Fibroblast of lung (primary cell): ENCODE results near the gene DPYD. TPM values are rescaled to one million over a fixed set of nuclear protein-coding genes. Genes with fewer than 3 reads are reported as not detected.

Source experiments
- DNase-seq, 2 donors: peaks; one replicate each; pipeline versions ENCODE4 v3.0.0 to v3.0.0-alpha.2; 2010; ENCODE audit warnings: low read depth in 2 of 2
- H2AFZ ChIP-seq: 2 replicates; pipeline ENCODE4 v1.5.1; 2012; ENCODE audit warnings: low read length, control low read depth, inconsistent platforms
- H3K27ac ChIP-seq: 2 replicates; pipeline ENCODE4 v1.5.1; 2011; ENCODE audit warnings: low read length, control low read depth; ENCODE audit not compliant: insufficient read depth
- H3K27me3 ChIP-seq: 2 replicates; pipeline ENCODE4 v1.5.1; 2011; ENCODE audit warnings: mild to moderate bottlenecking, low read length; ENCODE audit not compliant: control insufficient read depth, insufficient read depth
- H3K36me3 ChIP-seq: 2 replicates; pipeline ENCODE4 v1.5.1; 2011; ENCODE audit warnings: low read length; ENCODE audit not compliant: control insufficient read depth, insufficient read depth
- H3K4me1 ChIP-seq: 2 replicates; pipeline ENCODE4 v1.5.1; 2011; ENCODE audit warnings: low read length; ENCODE audit not compliant: control insufficient read depth, insufficient read depth; ENCODE audit errors: extremely low read depth
- H3K4me2 ChIP-seq: 2 replicates; pipeline ENCODE4 v1.5.1; 2011; ENCODE audit warnings: low read length, control low read depth; ENCODE audit not compliant: insufficient read depth; ENCODE audit errors: extremely low read depth
- H3K4me3 ChIP-seq, 4 experiments: fragments of 200-600 bp in 1 of 4; sonication (generic) in 1 of 4; replicated peaks in 1 of 4; 2 replicates each; pipeline ENCODE4 v1.5.1; 2011 to 2016; ENCODE audit warnings: low read length in 4 of 4, low read depth in 3 of 4, mild to moderate bottlenecking in 3 of 4, control low read depth in 2 of 4, inconsistent platforms in 1 of 4, mixed read lengths in 1 of 4; ENCODE audit not compliant: insufficient read depth in 1 of 4; ENCODE audit errors: control extremely low read depth in 1 of 4
- H3K79me2 ChIP-seq: 2 replicates; pipeline ENCODE4 v1.5.1; 2012; ENCODE audit warnings: mild to moderate bottlenecking, low read length, inconsistent platforms; ENCODE audit not compliant: control insufficient read depth, insufficient read depth
- H3K9ac ChIP-seq: 2 replicates; pipeline ENCODE4 v1.5.1; 2011; ENCODE audit warnings: mild to moderate bottlenecking, low read length, control low read depth; ENCODE audit not compliant: insufficient read depth
- H3K9me3 ChIP-seq: 2 replicates; pipeline ENCODE4 v1.5.1; 2012; ENCODE audit warnings: low read depth, low read length; ENCODE audit not compliant: control insufficient read depth, insufficient read depth
- H4K20me1 ChIP-seq: 2 replicates; pipeline ENCODE4 v1.5.1; 2011; ENCODE audit warnings: low read length; ENCODE audit not compliant: control insufficient read depth, insufficient read depth; ENCODE audit errors: extremely low read depth
- EZH2 ChIP-seq: IDR thresholded peaks from 2 replicates; pipeline ENCODE4 v1.5.1; 2012; ENCODE audit warnings: low read length, control low read depth, mild to moderate bottlenecking; ENCODE audit errors: missing control alignments
- polyA plus RNA-seq, 2 donors: library from polyadenylated mRNA; depleted of rRNA in 1 of 2; stranded (reverse) in 1 of 2; unstranded in 1 of 2; fragments of >200 nt; gene quantifications; 2 replicates each; pipeline ENCODE4 v1.2.1, GENCODE V29; 2011 to 2012; ENCODE audit warnings: missing spikeins in 1 of 2
- total RNA-seq: library from RNA; depleted of rRNA; stranded (reverse); fragments of >200 nt; gene quantifications from 2 replicates; pipeline ENCODE4 v1.2.1, GENCODE V29; 2014
- TF ChIP-seq, protein P1 (sequence below), 2 donors: IDR thresholded peaks in 1 of 2; conservative IDR thresholded peaks in 1 of 2; 1 replicate in 1 of 2; 2 replicates in 1 of 2; pipeline ENCODE4 v1.5.1; 2011 to 2012; ENCODE audit warnings: low read length in 2 of 2, control low read depth in 1 of 2, inconsistent platforms in 1 of 2, low read depth in 1 of 2, mild to moderate bottlenecking in 1 of 2

The DPYD gene
- total and polyA plus RNA-seq, 2 donors (not counting 1 experiment from before 2014, with no cell fraction given), result 32.0 to 63.1 TPM

DNA sequence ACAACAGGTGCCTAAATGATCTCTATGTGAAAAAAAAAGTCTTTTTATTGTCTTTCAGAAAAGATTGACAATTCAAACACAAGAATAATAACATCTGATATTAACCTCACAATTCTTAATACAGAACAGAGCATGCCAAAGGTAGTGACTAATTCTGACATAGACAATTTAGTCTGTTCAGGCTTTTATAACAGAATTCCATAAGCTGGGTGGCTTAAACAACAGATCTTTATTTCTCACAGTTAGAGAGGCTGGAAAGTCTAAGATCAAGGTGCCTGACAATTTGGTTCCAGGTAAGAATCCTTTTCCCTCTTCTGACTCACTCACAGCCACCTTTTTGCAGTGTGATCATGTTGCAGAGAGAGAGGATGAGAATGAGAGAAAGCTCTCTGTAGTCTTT is 27.0 kb downstream of the DPYD start:
- Histone ChIP-seq H3K4me3 (no peak overlapping the region), H3K4me1 (no peaks in the 10 kb centered on the region), H3K9ac (no peak overlapping the region), H3K79me2 (peaks cover 5% of the 10 kb centered on the region), H4K20me1 (peaks cover 2% of the 10 kb centered on the region), H2AFZ (no peak overlapping the region), H3K9me3 (no peaks in the 10 kb centered on the region), H3K36me3 (no peaks in the 10 kb centered on the region), H3K27ac (no peak overlapping the region), H3K4me2 (no peak overlapping the region), H3K27me3 (no peaks in the 10 kb centered on the region)
- DNase-seq, result peak in 1 of 2 donors; percentile 50
- TF ChIP-seq EZH2, result no peak
- TF ChIP-seq, protein P1, sequence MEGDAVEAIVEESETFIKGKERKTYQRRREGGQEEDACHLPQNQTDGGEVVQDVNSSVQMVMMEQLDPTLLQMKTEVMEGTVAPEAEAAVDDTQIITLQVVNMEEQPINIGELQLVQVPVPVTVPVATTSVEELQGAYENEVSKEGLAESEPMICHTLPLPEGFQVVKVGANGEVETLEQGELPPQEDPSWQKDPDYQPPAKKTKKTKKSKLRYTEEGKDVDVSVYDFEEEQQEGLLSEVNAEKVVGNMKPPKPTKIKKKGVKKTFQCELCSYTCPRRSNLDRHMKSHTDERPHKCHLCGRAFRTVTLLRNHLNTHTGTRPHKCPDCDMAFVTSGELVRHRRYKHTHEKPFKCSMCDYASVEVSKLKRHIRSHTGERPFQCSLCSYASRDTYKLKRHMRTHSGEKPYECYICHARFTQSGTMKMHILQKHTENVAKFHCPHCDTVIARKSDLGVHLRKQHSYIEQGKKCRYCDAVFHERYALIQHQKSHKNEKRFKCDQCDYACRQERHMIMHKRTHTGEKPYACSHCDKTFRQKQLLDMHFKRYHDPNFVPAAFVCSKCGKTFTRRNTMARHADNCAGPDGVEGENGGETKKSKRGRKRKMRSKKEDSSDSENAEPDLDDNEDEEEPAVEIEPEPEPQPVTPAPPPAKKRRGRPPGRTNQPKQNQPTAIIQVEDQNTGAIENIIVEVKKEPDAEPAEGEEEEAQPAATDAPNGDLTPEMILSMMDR (conservative IDR thresholded peaks at IDR 0.05 in 1 of 2, IDR thresholded peaks at IDR 0.05 in 1 of 2; ENCODE audit: low read depth in 1 of 2, low read length in 2 of 2), result no peak

DNA sequence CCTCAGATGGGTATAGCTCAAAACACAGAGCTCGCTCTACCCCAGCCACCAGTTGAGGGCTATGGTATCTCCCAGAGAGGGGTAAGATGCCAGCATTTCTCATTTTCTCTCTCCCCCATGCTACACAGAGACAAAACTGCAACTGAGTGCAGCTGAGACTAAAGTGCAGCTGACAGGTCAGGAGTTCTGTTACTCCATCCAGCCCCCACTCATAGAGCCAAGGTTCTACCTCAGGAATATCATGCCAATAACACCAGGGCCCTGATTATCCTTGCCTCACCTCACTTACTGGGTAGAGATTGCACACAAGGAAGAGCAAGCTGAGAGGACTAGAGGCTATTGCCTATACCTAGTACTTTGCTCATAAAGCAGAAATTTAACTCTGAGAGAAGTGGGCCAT is 34.6 kb downstream of the DPYD start:
- Histone ChIP-seq H2AFZ (no peak overlapping the region), H3K4me3 (no peak overlapping the region), H3K36me3 (no peaks in the 10 kb centered on the region), H4K20me1 (no peaks in the 10 kb centered on the region), H3K27ac (no peak overlapping the region), H3K79me2 (peaks cover 14% of the 10 kb centered on the region), H3K9ac (no peak overlapping the region), H3K4me1 (no peaks in the 10 kb centered on the region), H3K9me3 (no peaks in the 10 kb centered on the region), H3K27me3 (no peaks in the 10 kb centered on the region), H3K4me2 (no peak overlapping the region)
- TF ChIP-seq EZH2, result no peak
- TF ChIP-seq, protein P1 (conservative IDR thresholded peaks at IDR 0.05 in 1 of 2, IDR thresholded peaks at IDR 0.05 in 1 of 2; ENCODE audit: low read depth in 1 of 2, low read length in 2 of 2), result no peak
- DNase-seq, result no peak

DNA sequence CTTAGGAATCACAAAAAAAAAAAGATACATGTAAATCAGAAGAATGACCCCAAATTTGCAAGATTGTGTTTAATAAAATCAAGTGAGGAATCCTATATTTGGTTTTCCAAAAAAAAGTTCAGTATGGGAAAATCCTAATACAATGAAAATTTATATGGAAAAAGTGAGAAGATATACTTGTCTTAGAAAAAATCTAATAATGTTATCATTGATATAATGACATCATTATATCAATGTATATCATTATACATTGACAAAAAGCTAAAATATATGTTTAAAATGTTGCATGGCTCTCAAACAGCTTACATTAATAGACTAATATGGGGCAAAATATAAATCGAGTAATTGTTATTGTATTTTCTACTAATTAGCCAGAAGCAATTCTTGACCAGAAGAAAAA is 37.0 kb downstream of the DPYD start:
- Histone ChIP-seq H3K9me3 (no peaks in the 10 kb centered on the region), H3K9ac (no peak overlapping the region), H3K27me3 (no peaks in the 10 kb centered on the region), H3K4me3 (no peak overlapping the region), H3K4me1 (no peaks in the 10 kb centered on the region), H3K79me2 (peaks cover 14% of the 10 kb centered on the region), H3K36me3 (no peaks in the 10 kb centered on the region), H4K20me1 (no peaks in the 10 kb centered on the region), H3K27ac (no peak overlapping the region), H3K4me2 (no peak overlapping the region), H2AFZ (no peak overlapping the region)
- DNase-seq, result no peak
- TF ChIP-seq, protein P1 (conservative IDR thresholded peaks at IDR 0.05 in 1 of 2, IDR thresholded peaks at IDR 0.05 in 1 of 2; ENCODE audit: low read depth in 1 of 2, low read length in 2 of 2), result no peak
- no peak for TF ChIP-seq EZH2
